ENCODE results near the gene COTL1. TPM values are rescaled to one million over a fixed set of nuclear protein-coding genes. Genes with fewer than 3 reads are reported as not detected.
"Not testable (repeated sequence)": the region's sequence is repeated elsewhere in the genome, so short reads cannot be mapped to it uniquely, and the experiment has no call there.

COTL1 gene
- polyA plus RNA-seq, 3 donors: 123 to 153 (median 140) TPM

- no peak for DNase-seq
Measured at GRCh38 chr16:84577034-84577803, 40.7 kb downstream of the COTL1 start.

GRCh38 chr16:84575914-84576313 is 42.0 kb downstream of the COTL1 start:
- DNase-seq: no peak

- no peak for DNase-seq
Measured at GRCh38 chr16:84574191-84574590, 43.7 kb downstream of the COTL1 start.

GRCh38 chr16:84572096-84572495 is 45.8 kb downstream of the COTL1 start:
- no peak for DNase-seq

DNA sequence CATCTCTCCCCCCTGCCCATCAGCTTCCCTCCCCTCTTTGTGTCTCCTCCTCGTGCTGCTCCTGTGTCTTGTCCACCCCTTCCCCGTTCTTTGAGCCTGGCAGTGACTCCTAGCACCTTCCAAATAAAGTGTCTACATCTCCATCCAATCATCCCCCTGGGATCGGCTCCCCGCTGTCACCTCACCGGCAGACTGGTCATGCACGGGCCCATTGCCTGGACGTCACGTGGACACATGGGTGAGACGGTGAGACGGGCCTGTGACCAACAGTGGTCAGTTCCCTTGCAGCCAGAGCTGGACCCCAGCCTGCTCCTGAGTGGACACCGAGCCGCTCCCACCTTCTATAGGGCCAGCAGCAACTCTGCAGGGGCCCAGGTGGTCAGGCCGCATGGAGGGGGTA is 46.4 kb downstream of the COTL1 start:
- no peak for DNase-seq

GRCh38 chr16:84570739-84571403 is 47.0 kb downstream of the COTL1 start:
- DNase-seq: no peak

- DNase-seq: no peak
Measured at GRCh38 chr16:84569382-84569987, 48.4 kb downstream of the COTL1 start.

DNA sequence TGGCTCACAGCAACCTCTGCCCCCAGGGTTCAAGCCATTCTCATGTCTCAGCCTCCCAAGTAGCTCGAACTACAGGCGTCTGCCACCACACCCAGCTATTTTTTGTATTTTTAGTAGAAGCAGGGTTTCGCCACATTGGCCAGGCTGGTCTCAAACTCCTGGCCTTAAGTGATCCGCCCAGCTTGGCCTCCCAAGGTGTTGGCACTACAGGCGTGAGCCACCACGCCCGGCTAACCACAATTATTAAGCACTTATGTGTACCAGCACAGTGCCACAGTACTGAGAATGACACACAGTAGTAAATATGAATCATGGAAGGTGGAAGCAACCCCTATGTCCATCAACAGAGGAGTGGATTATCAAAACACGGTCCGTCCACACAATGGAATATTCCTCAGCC is 49.8 kb downstream of the COTL1 start:
- DNase-seq: no peak

GRCh38 chr16:84567286-84567962 is 50.5 kb downstream of the COTL1 start:
- DNase-seq: no peak

GRCh38 chr16:84566545-84567257 is 51.2 kb downstream of the COTL1 start:
- DNase-seq: no peak

DNA sequence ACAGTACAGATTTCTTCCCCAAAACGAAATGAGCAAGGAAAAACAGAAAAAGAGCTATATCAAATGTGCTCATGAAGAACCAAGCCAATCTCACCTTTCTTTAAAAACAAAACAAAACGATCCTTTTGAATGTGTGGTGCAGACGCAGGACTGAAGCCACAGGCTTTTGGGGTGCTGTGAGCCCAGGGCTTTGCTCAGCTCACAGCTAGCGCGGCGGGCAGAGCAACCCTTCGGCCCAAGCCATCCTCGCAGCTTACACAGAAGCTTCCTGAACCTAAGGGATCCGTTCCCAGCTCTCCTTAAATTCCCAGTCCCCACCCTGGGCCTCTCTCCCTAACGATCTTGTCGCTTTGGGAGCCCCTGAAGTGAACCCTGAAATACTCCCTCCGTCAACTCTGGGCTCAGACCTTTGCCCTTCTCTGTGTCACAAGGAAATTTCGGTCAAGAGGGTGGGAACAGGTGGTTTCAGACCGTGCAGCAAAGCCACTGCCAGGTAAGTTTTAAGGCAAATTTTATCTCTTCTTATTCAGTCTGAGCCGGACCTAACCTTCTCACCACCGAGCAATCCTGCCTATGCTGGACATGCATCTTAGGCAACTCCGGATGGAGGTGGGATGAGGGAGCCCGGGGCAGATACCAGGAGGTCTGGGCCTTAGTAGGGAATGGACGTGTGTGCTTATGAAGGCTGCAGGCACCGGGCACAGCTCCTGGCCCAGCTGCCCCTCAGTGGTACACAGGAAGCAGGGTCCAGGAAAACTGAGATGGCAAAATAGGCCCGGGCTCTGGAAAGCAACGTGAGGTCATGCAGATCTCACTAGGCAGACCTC is 52.0 kb downstream of the COTL1 start:
- no peak for DNase-seq

- DNase-seq: no peak
Measured at GRCh38 chr16:84563786-84564420, 54.0 kb downstream of the COTL1 start.

GRCh38 chr16:84563064-84563715 is 54.7 kb downstream of the COTL1 start:
- no peak for DNase-seq

DNA sequence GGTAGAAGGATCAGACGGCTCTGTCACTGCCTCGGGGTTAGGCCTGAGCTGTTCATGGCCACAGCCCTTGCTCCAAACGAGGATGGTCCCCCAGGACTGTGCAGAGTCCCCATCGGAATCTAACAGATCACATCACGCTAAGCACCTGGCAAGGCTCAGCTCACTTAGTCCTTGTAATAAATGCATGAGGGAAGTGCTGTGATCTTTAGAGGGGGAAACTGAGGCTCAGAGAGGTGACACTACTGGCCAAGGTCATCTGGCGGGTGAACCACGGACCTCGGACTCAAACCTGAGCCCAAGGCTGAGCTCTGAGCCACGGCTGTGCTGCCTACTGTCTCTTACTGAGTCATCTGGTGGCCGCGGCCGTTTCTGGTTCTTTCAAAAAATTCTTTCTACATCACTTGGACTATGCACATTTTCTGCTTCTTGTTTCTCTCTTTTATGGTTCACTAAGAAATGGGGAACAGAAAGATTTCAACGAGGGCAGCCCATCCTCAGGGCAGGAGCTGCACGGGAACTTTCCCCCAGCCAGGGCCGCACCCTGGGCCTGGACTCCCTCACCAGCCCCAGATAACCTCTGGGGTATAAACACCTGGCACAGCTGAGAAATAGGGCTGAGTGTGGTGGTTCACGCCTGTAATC is 55.6 kb downstream of the COTL1 start:
- DNase-seq: no peak

DNA sequence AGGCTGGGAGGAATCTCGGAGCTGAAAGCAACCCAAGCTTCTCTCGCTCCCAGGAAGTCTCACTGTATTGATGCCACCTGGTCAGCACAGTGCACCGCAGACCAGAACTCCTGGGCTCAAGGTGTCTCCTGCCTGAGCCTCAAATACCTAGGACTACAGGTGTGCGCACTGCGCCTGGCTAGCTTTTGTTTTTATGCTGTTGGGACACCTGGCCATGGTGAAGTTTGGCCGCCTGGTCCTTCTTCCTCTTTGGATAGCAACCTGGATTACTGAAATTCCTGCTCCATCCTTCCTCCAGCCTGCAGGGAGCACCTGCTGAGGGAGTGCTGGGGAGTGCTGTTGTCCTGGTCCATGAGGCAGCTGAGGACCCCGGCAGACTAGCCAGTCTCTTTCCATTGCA is 56.6 kb downstream of the COTL1 start:
- no peak for DNase-seq

DNA sequence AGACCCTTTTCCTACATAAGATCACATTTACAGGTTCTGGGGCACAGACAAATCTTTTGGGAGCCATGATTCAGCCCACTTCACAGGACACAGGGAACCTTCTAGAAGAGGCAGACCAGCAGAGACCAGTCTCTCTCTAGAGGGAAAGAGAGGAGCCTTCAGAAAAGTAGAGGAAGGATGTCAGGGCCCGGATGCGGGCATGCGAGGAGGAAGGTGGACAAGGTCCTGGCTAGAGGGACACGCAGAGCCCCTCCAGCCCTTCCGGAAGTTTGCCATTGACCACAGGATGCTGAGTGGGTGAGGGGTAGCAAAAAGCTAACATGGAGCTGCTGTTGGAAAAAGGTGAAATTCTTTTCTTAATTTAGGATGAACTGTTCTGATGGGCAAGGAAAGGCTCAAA is 57.6 kb downstream of the COTL1 start:
- no peak for DNase-seq

- no peak for DNase-seq
Measured at GRCh38 chr16:84559311-84559932, 58.5 kb downstream of the COTL1 start.

DNA sequence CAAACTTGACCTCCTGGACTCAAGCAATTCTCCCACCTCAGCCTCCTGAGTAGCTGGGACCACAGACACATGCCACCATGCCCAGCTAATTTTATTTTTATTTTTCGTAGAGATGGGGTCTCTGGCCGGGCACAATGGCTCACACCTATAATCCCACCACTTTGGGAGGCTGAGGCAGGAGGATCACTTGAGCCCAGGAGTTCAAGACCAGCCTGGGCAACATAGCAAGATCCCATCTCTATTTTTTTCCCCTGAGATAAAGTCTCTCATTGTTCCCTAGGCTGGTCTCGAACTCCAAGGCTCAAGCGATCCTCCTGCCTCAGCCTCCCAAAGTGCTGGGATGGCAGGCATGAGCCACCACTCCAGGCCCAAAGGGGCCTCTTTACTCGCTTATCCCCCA is 59.0 kb downstream of the COTL1 start:
- DNase-seq: not testable (repeated sequence)

- no peak for DNase-seq
Measured at GRCh38 chr16:84557504-84557903, 60.4 kb downstream of the COTL1 start.

Measured in renal pelvis (tissue), 4 donors.